ENCODE results near the gene PRUNE1. TPM values are rescaled to one million over a fixed set of nuclear protein-coding genes. Genes with fewer than 3 reads are reported as not detected.

The PRUNE1 gene
- total and polyA plus RNA-seq, 2 donors from 2014 or later = 24.0 to 25.6 TPM

- intact Hi-C loops (cut with DNase I) = no loop called here
- TF ChIP-seq CTCF (IDR thresholded peaks at IDR 0.05; ENCODE audit: borderline replicate concordance, extremely low read depth, insufficient read depth) = no peak
- Histone ChIP-seq H3K9me3 (ENCODE audit: control insufficient read depth in 2 of 3, insufficient read depth in 1 of 3, low read length in 3 of 3) (no peaks in the 10 kb centered on the region), H3K36me3 (ENCODE audit: control insufficient read depth in 2 of 3, insufficient read depth in 3 of 3, low read length in 3 of 3) (no peaks in the 10 kb centered on the region), H3K9ac (ENCODE audit: low read length in 3 of 3) (no peak overlapping the region), H3K27ac (ENCODE audit: low read depth in 2 of 2, low read length in 2 of 2) (no peak overlapping the region), H3K27me3 (ENCODE audit: control insufficient read depth, insufficient read depth, low read length) (no peaks in the 10 kb centered on the region), H3K4me3 (ENCODE audit: low read length in 3 of 3) (no peak overlapping the region), H3K4me1 (ENCODE audit: control insufficient read depth in 2 of 3, insufficient read depth in 2 of 3, low read depth in 1 of 3, low read length in 3 of 3) (no peaks in the 10 kb centered on the region)
- DNase-seq (no peak), FAIRE-seq (no peak)
Measured at GRCh38 chr1:151065089-151065645, 56.9 kb downstream of the PRUNE1 start.

- Histone ChIP-seq H3K9ac (ENCODE audit: low read length in 3 of 3) (no peak overlapping the region), H3K27me3 (ENCODE audit: control insufficient read depth, insufficient read depth, low read length) (no peaks in the 10 kb centered on the region), H3K4me1 (ENCODE audit: control insufficient read depth in 2 of 3, insufficient read depth in 2 of 3, low read depth in 1 of 3, low read length in 3 of 3) (no peaks in the 10 kb centered on the region), H3K27ac (ENCODE audit: low read depth in 2 of 2, low read length in 2 of 2) (no peak overlapping the region), H3K9me3 (ENCODE audit: control insufficient read depth in 2 of 3, insufficient read depth in 1 of 3, low read length in 3 of 3) (no peaks in the 10 kb centered on the region), H3K36me3 (ENCODE audit: control insufficient read depth in 2 of 3, insufficient read depth in 3 of 3, low read length in 3 of 3) (no peaks in the 10 kb centered on the region), H3K4me3 (ENCODE audit: low read length in 3 of 3) (no peak overlapping the region)
- FAIRE-seq (no peak), DNase-seq (no peak)
- no peak for TF ChIP-seq CTCF (IDR thresholded peaks at IDR 0.05; ENCODE audit: borderline replicate concordance, extremely low read depth, insufficient read depth)
- intact Hi-C loops (cut with DNase I) = no loop called here
Measured at GRCh38 chr1:151067185-151067584, 58.9 kb downstream of the PRUNE1 start.

- no peak overlapping the region for H3K27ac ChIP-seq (ENCODE audit: low read depth in 2 of 2, low read length in 2 of 2)
- no peak overlapping the region for H3K4me3 ChIP-seq (ENCODE audit: low read length in 3 of 3)
- FAIRE-seq = no peak
- no peak for DNase-seq
- H3K36me3 ChIP-seq (ENCODE audit: control insufficient read depth in 2 of 3, insufficient read depth in 3 of 3, low read length in 3 of 3) = no peaks in the 10 kb centered on the region
- H3K9me3 ChIP-seq (ENCODE audit: control insufficient read depth in 2 of 3, insufficient read depth in 1 of 3, low read length in 3 of 3) = no peaks in the 10 kb centered on the region
- H3K27me3 ChIP-seq (ENCODE audit: control insufficient read depth, insufficient read depth, low read length) = no peaks in the 10 kb centered on the region
- intact Hi-C loops (cut with DNase I) = no loop called here
- no peak for TF ChIP-seq CTCF (IDR thresholded peaks at IDR 0.05; ENCODE audit: borderline replicate concordance, extremely low read depth, insufficient read depth)
- no peak overlapping the region for H3K9ac ChIP-seq (ENCODE audit: low read length in 3 of 3)
- no peaks in the 10 kb centered on the region for H3K4me1 ChIP-seq (ENCODE audit: control insufficient read depth in 2 of 3, insufficient read depth in 2 of 3, low read depth in 1 of 3, low read length in 3 of 3)
Measured at GRCh38 chr1:151069103-151069486, 60.8 kb downstream of the PRUNE1 start.
